BJ (cell line): Measurements from ENCODE around the gene DCBLD1. TPM values are rescaled to one million over a fixed set of nuclear protein-coding genes. Genes with fewer than 3 reads are reported as not detected.

Source experiments
- CTCF ChIA-PET: fragments of 350-600 bp; formaldehyde crosslinking; extraction: SDS; loops from one replicate; lab custom pipeline; 2021; ENCODE audit warnings: antibody characterized with exemption, inconsistent platforms; lab: Yijun Ruan, JAX
- POLR2A ChIA-PET: fragments of 300-600 bp; sonication (Branson Sonifier 250); formaldehyde crosslinking; extraction: SDS; loops from one replicate; lab custom pipeline; 2021; ENCODE audit warnings: antibody characterized with exemption; lab: Charles Lee
- DNase-seq: peaks from one replicate; pipeline ENCODE4 v3.0.0-alpha.2; 2011; ENCODE audit warnings: low read depth
- H3K27me3 ChIP-seq: 2 replicates; pipeline ENCODE4 v1.6.0; 2011; ENCODE audit warnings: low read length; ENCODE audit not compliant: control insufficient read depth, insufficient read depth
- H3K36me3 ChIP-seq: 2 replicates; pipeline ENCODE4 v1.5.1; 2011; ENCODE audit warnings: low read length; ENCODE audit not compliant: control insufficient read depth, insufficient read depth
- H3K4me3 ChIP-seq: 2 replicates; pipeline ENCODE4 v1.5.1; 2011; ENCODE audit warnings: low read depth, mild to moderate bottlenecking, control low read depth, low read length
- CTCF ChIP-seq: IDR thresholded peaks from 2 replicates; pipeline ENCODE4 v1.5.1; 2011; ENCODE audit warnings: low read depth, mild to moderate bottlenecking, control low read depth, inconsistent platforms, low read length, moderate library complexity; ENCODE audit not compliant: insufficient read depth
- polyA plus RNA-seq: library from polyadenylated mRNA; depleted of rRNA; stranded (reverse); fragments of >200 nt; gene quantifications from 2 replicates; pipeline ENCODE4 v1.2.3, GENCODE V29; 2011

DCBLD1 gene
- polyA plus RNA-seq, 1 experiment, result 30.1 TPM

GRCh38 chr6:117493470-117493869 is 11.0 kb downstream of the DCBLD1 start:
- H3K4me3 ChIP-seq, result no peak overlapping the region
- POLR2A ChIA-PET, result no interaction called here

GRCh38 chr6:117494283-117494682 is 11.8 kb downstream of the DCBLD1 start:
- H3K36me3 ChIP-seq, result no peaks in the 10 kb centered on the region
- TF ChIP-seq CTCF, result no peak
- CTCF ChIA-PET, result no interaction called here
- POLR2A ChIA-PET, result no interaction called here
- no peaks in the 10 kb centered on the region for H3K27me3 ChIP-seq
- DNase-seq, result no peak
- H3K4me3 ChIP-seq, result no peak overlapping the region

More at GRCh38 chr6:117493470-117493869, 11.0 kb downstream of the DCBLD1 start:
- no peak for DNase-seq
- no peaks in the 10 kb centered on the region for H3K27me3 ChIP-seq
- CTCF ChIA-PET, result interaction anchor here (0.7 to 1.2 kb wide), 2 partner anchors 44 to 145 kb away, joined by 3 read pairs; no protein-coding TSS in a partner anchor
- TF ChIP-seq CTCF, result no peak
- H3K36me3 ChIP-seq, result peaks cover 1% of the 10 kb centered on the region; the same call in 1 of the 2 replicates

- POLR2A ChIA-PET, result no interaction called here
- no peak for DNase-seq
- H3K27me3 ChIP-seq, result no peaks in the 10 kb centered on the region
- no peak for TF ChIP-seq CTCF
- H3K36me3 ChIP-seq, result no peaks in the 10 kb centered on the region
- CTCF ChIA-PET, result no interaction called here
- no peak overlapping the region for H3K4me3 ChIP-seq
These were observed 12.3 kb downstream of the DCBLD1 start for GRCh38 chr6:117494694-117495318.

GRCh38 chr6:117495425-117495824 is 13.0 kb downstream of the DCBLD1 start:
- no peaks in the 10 kb centered on the region for H3K36me3 ChIP-seq
- POLR2A ChIA-PET, result no interaction called here
- no peak for TF ChIP-seq CTCF
- no peaks in the 10 kb centered on the region for H3K27me3 ChIP-seq
- no peak for DNase-seq
- CTCF ChIA-PET, result no interaction called here
- H3K4me3 ChIP-seq, result no peak overlapping the region

- H3K27me3 ChIP-seq, result no peaks in the 10 kb centered on the region
- H3K4me3 ChIP-seq, result no peak overlapping the region
- TF ChIP-seq CTCF, result no peak
- no peaks in the 10 kb centered on the region for H3K36me3 ChIP-seq
- ChIA-PET POLR2A (no interaction called here), CTCF (no interaction called here)
- no peak for DNase-seq
These were observed 13.4 kb downstream of the DCBLD1 start for GRCh38 chr6:117495869-117496268.
